H1 (cell line): ENCODE data around the gene CAPN1.
A peak's percentile ranks its signal among the peaks of the same experiment; 100 is the strongest.

Experiments used
- CEBPB ChIP-seq: IDR thresholded peaks from 2 replicates; pipeline ENCODE4 v1.6.1; 2012; ENCODE audit warnings: low read depth, low read length
- EP300 ChIP-seq, 2 experiments: IDR thresholded peaks; 1 replicate in 1 of 2; 2 replicates in 1 of 2; pipeline ENCODE4 v1.6.1; 2011 to 2012; ENCODE audit warnings: low read depth in 2 of 2, low read length in 2 of 2, mild to moderate bottlenecking in 2 of 2, borderline replicate concordance in 1 of 2, inconsistent platforms in 1 of 2, moderate library complexity in 1 of 2
- EZH2 ChIP-seq: fragments of 200-600 bp; sonication (generic); IDR thresholded peaks from 2 replicates; pipeline ENCODE4 v1.7.1; 2012; ENCODE audit warnings: low read depth, mild to moderate bottlenecking, moderate library complexity, low read length, inconsistent platforms; ENCODE audit not compliant: severe bottlenecking
- GABPA ChIP-seq: IDR thresholded peaks from 2 replicates; pipeline ENCODE4 v1.6.1; 2011; ENCODE audit warnings: mild to moderate bottlenecking, low read length, moderate library complexity, borderline replicate concordance; ENCODE audit not compliant: insufficient read depth
- GTF2F1 ChIP-seq: IDR thresholded peaks from 2 replicates; pipeline ENCODE4 v1.6.1; 2012; ENCODE audit warnings: low read depth, low read length, improper control_type of control experiment, borderline replicate concordance
- JUN ChIP-seq: IDR thresholded peaks from 2 replicates; pipeline ENCODE4 v1.6.1; 2011; ENCODE audit warnings: low read depth, mild to moderate bottlenecking, improper control_type of control experiment, low read length
- POLR2A ChIP-seq, 2 experiments: IDR thresholded peaks; 1 replicate in 1 of 2; 2 replicates in 1 of 2; pipeline ENCODE4 v1.6.1; 2011; ENCODE audit warnings: low read depth in 2 of 2, low read length in 2 of 2, mild to moderate bottlenecking in 2 of 2; ENCODE audit errors: control extremely low read depth in 1 of 2
- SAP30 ChIP-seq: fragments of 300-600 bp; sonication (generic); IDR thresholded peaks from 2 replicates; pipeline ENCODE4 v1.7.1; 2012; ENCODE audit warnings: low read length, moderate library complexity, mild to moderate bottlenecking, inconsistent platforms; ENCODE audit not compliant: insufficient read depth, insufficient replicate concordance
- SP2 ChIP-seq: IDR thresholded peaks from 2 replicates; pipeline ENCODE4 v1.6.1; 2012; ENCODE audit warnings: mild to moderate bottlenecking, low read length, inconsistent platforms
- TAF1 ChIP-seq: IDR thresholded peaks from 2 replicates; pipeline ENCODE4 v1.6.1; 2011; ENCODE audit warnings: mild to moderate bottlenecking, low read depth, low read length
- TBP ChIP-seq: IDR thresholded peaks from 2 replicates; pipeline ENCODE4 v1.6.1; 2011; ENCODE audit warnings: low read depth, low read length, improper control_type of control experiment
- YY1 ChIP-seq: IDR thresholded peaks from 2 replicates; pipeline ENCODE4 v1.6.1; 2011; ENCODE audit warnings: low read depth, mild to moderate bottlenecking, low read length
- TF ChIP-seq, protein P1 (sequence below), 3 experiments: IDR thresholded peaks; 1 replicate in 2 of 3; 2 replicates in 1 of 3; pipeline versions ENCODE4 v1.5.1 to v1.6.1; 2011; ENCODE audit warnings: low read length in 3 of 3, mild to moderate bottlenecking in 3 of 3, inconsistent platforms in 2 of 3, low read depth in 1 of 3, moderate library complexity in 1 of 3; ENCODE audit not compliant: insufficient read depth in 1 of 3; ENCODE audit errors: control extremely low read depth in 1 of 3
- TF ChIP-seq, protein P2 (sequence below): IDR thresholded peaks from 2 replicates; pipeline ENCODE4 v1.6.1; 2012; ENCODE audit warnings: inconsistent platforms

DNA sequence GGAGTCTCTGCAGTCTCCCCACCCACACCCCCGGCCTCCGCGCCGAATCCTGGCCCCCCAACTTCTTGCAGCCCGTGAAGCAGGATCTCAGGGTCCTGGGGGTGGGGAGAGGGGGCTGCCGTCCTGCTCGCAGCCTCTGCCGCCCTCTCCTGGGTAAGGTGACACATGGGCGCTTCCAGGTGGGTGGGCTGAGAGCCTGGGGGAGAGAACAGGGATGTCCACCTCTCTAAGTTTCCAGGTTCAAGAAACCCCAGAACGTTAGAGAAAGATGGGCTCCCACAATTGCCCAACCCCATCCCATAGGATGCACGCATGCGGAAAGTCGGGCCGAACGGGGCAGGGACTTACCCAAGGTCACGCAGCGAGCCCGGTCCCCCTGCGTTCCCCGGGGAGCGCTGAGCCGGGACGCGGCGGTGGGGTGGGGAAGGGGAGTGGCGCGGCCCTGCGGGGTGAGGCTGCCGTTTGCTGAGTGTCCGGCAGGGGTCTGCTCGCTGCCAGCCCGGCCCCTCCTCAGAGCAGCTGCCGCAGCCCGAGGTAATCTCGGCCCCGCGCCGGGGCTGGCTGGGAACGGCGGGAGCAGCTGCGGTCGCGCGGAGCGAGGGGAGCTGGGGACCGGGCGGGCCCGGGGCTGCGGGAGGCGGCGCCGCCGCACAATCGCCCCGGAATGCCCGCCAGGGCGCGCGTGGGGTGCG, 705 bp upstream of the CAPN1 start:
- TF ChIP-seq GTF2F1 (no peak), CEBPB (no peak), TAF1 (peak; percentile 55), TBP (no peak), POLR2A (IDR thresholded peaks at IDR 0.05; ENCODE audit: control extremely low read depth in 1 of 2, low read depth in 2 of 2, low read length in 2 of 2) (peak in 1 of 2 experiments; percentile 52; a peak in 2 of 3 replicates), EZH2 (no peak), YY1 (no peak), EP300 (IDR thresholded peaks at IDR 0.05; ENCODE audit: borderline replicate concordance in 1 of 2, low read depth in 2 of 2, low read length in 2 of 2) (no peak), SAP30 (no peak), SP2 (no peak), JUN (no peak), GABPA (0 out of 2 replicates have a peak, but pooled peaks have one; percentile 65)
- TF ChIP-seq, protein P1, sequence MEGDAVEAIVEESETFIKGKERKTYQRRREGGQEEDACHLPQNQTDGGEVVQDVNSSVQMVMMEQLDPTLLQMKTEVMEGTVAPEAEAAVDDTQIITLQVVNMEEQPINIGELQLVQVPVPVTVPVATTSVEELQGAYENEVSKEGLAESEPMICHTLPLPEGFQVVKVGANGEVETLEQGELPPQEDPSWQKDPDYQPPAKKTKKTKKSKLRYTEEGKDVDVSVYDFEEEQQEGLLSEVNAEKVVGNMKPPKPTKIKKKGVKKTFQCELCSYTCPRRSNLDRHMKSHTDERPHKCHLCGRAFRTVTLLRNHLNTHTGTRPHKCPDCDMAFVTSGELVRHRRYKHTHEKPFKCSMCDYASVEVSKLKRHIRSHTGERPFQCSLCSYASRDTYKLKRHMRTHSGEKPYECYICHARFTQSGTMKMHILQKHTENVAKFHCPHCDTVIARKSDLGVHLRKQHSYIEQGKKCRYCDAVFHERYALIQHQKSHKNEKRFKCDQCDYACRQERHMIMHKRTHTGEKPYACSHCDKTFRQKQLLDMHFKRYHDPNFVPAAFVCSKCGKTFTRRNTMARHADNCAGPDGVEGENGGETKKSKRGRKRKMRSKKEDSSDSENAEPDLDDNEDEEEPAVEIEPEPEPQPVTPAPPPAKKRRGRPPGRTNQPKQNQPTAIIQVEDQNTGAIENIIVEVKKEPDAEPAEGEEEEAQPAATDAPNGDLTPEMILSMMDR (IDR thresholded peaks at IDR 0.05; ENCODE audit: control extremely low read depth in 1 of 3, insufficient read depth in 1 of 3, low read depth in 1 of 3, low read length in 3 of 3) = peak; percentile 51 to 74 (median 69)
- TF ChIP-seq, protein P2, sequence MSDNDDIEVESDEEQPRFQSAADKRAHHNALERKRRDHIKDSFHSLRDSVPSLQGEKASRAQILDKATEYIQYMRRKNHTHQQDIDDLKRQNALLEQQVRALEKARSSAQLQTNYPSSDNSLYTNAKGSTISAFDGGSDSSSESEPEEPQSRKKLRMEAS = peak; percentile 63
